AML-193 (cell line): ENCODE measurements around the gene CSTPP1.
A peak's percentile ranks its signal among the peaks of the same experiment; 100 is the strongest.

Source experiments
- DNase-seq, 2 experiments: peaks; one replicate each; lab custom pipeline; 2025; lab: John Stamatoyannopoulos, UW

CSTPP1 gene

GRCh38 chr11:47132981-47133380 lies 196.4 kb downstream of the CSTPP1 start:
- DNase-seq, result no peak

- no peak for DNase-seq
These were observed 199.8 kb downstream of the CSTPP1 start for GRCh38 chr11:47136327-47136726.

- DNase-seq, result no peak
These were observed 200.4 kb downstream of the CSTPP1 start for GRCh38 chr11:47136921-47137320.

- DNase-seq, result no peak
These were observed 200.9 kb downstream of the CSTPP1 start for GRCh38 chr11:47137476-47137875.

GRCh38 chr11:47139878-47140277 lies 203.3 kb downstream of the CSTPP1 start:
- DNase-seq, result no peak

- DNase-seq, result no peak
These were observed 206.8 kb downstream of the CSTPP1 start for GRCh38 chr11:47143322-47143721.

- no peak for DNase-seq
These were observed 208.0 kb downstream of the CSTPP1 start for GRCh38 chr11:47144541-47144940.

- no peak for DNase-seq
These were observed 210.7 kb downstream of the CSTPP1 start for GRCh38 chr11:47147250-47147649.

- DNase-seq, result no peak
These were observed 211.1 kb downstream of the CSTPP1 start for GRCh38 chr11:47147681-47148080.

- DNase-seq, result no peak
These were observed 211.7 kb downstream of the CSTPP1 start for GRCh38 chr11:47148270-47148669.

GRCh38 chr11:47148903-47149531 lies 212.5 kb downstream of the CSTPP1 start:
- DNase-seq, result no peak

GRCh38 chr11:47149782-47150181 lies 213.2 kb downstream of the CSTPP1 start:
- DNase-seq, result no peak

GRCh38 chr11:47152126-47152952 lies 215.8 kb downstream of the CSTPP1 start:
- no peak for DNase-seq

- peak; percentile 63 for DNase-seq
These were observed 216.7 kb downstream of the CSTPP1 start for GRCh38 chr11:47152953-47153950.

GRCh38 chr11:47154616-47155570 lies 218.3 kb downstream of the CSTPP1 start:
- DNase-seq, result no peak

- no peak for DNase-seq
These were observed 219.3 kb downstream of the CSTPP1 start for GRCh38 chr11:47155879-47156278.

- no peak for DNase-seq
These were observed 219.8 kb downstream of the CSTPP1 start for GRCh38 chr11:47156333-47156732.

- DNase-seq, result no peak
These were observed 220.4 kb downstream of the CSTPP1 start for GRCh38 chr11:47156951-47157350.

GRCh38 chr11:47157805-47158204 lies 221.2 kb downstream of the CSTPP1 start:
- no peak for DNase-seq

- no peak for DNase-seq
These were observed 221.7 kb downstream of the CSTPP1 start for GRCh38 chr11:47158242-47158641.

GRCh38 chr11:47160753-47161133 lies 224.2 kb downstream of the CSTPP1 start:
- no peak for DNase-seq
